B cell (primary cell): ENCODE measurements around the gene MED15.

ENCODE experiments used
- EZH2 ChIP-seq: IDR thresholded peaks from 2 replicates; pipeline ENCODE4 v1.6.1; 2012; ENCODE audit warnings: borderline replicate concordance, low read depth, mild to moderate bottlenecking, moderate library complexity, low read length; ENCODE audit not compliant: insufficient read depth, poor library complexity, severe bottlenecking
- TF ChIP-seq, protein P1 (sequence below): fragments of 200-600 bp; IDR thresholded peaks from one replicate; pipeline ENCODE4 v1.8.0; 2022; ENCODE audit warnings: antibody characterized with exemption, mild to moderate bottlenecking

DNA sequence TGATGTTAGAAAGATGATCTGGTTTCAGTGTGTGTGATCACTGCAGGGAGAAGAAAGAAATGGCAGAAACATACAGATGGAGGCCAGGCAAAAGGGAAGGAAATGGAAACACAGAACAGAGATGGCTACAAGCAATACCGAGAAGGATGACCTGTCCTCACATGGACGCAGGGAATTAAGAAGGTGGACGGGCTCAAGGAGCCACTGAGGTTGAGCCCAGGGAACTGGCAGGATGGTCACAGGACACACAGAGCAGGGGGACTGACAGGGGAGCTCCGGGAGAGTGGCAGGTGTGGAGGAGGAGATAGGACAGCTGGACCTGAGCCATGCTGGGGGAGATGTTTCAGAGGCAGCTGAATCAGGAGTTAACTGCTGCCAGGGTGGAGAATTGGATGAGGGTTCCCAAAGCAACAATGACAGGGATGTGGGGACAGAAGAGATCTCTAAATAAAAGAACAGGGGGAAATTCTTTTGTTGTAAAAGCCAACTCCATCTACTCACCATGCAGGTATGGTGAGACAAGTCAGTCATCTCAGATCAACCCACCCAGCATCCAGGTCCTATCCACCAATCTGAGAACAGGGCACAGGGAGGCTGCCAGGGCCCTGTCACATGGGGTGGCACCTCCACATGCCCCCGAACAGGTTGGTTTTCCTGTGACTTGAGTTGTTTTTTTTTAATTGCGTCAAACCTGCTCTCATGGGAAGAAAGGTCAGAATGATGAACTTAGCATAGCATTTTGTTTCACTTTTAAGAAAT, 38.1 kb upstream of the MED15 start:
- TF ChIP-seq, protein P1, sequence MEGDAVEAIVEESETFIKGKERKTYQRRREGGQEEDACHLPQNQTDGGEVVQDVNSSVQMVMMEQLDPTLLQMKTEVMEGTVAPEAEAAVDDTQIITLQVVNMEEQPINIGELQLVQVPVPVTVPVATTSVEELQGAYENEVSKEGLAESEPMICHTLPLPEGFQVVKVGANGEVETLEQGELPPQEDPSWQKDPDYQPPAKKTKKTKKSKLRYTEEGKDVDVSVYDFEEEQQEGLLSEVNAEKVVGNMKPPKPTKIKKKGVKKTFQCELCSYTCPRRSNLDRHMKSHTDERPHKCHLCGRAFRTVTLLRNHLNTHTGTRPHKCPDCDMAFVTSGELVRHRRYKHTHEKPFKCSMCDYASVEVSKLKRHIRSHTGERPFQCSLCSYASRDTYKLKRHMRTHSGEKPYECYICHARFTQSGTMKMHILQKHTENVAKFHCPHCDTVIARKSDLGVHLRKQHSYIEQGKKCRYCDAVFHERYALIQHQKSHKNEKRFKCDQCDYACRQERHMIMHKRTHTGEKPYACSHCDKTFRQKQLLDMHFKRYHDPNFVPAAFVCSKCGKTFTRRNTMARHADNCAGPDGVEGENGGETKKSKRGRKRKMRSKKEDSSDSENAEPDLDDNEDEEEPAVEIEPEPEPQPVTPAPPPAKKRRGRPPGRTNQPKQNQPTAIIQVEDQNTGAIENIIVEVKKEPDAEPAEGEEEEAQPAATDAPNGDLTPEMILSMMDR = no peak
- no peak for TF ChIP-seq EZH2
